NOMO-1 treated with dmso at 0.1 percent for 144 hours (cell line): ENCODE data around the gene WASL.
"Not testable (repeated sequence)": the region's sequence is repeated elsewhere in the genome, so short reads cannot be mapped to it uniquely, and the experiment has no call there.

Experiments
- DNase-seq: peaks from one replicate; lab custom pipeline; 2025; ENCODE audit not compliant: unreplicated experiment; lab: John Stamatoyannopoulos, UW

WASL gene

GRCh38 chr7:123734498-123734897 is 14.3 kb downstream of the WASL start:
- DNase-seq = no peak

- DNase-seq = no peak
Measured at GRCh38 chr7:123732413-123733091, 16.3 kb downstream of the WASL start.

- no peak for DNase-seq
Measured at GRCh38 chr7:123729218-123729578, 19.6 kb downstream of the WASL start.

- no peak for DNase-seq
Measured at GRCh38 chr7:123727071-123727837, 21.5 kb downstream of the WASL start.

GRCh38 chr7:123725586-123726171 is 23.1 kb downstream of the WASL start:
- no peak for DNase-seq

- no peak for DNase-seq
Measured at GRCh38 chr7:123724817-123725253, 24.0 kb downstream of the WASL start.

GRCh38 chr7:123723913-123724312 is 24.9 kb downstream of the WASL start:
- DNase-seq = no peak

GRCh38 chr7:123720527-123720926 is 28.3 kb downstream of the WASL start:
- DNase-seq = not testable (repeated sequence)

GRCh38 chr7:123719197-123719721 is 29.5 kb downstream of the WASL start:
- no peak for DNase-seq

- DNase-seq = no peak
Measured at GRCh38 chr7:123718773-123719172, 30.0 kb downstream of the WASL start.

- no peak for DNase-seq
Measured at GRCh38 chr7:123717689-123718088, 31.1 kb downstream of the WASL start.

- DNase-seq = no peak
Measured at GRCh38 chr7:123716877-123717276, 31.9 kb downstream of the WASL start.

GRCh38 chr7:123715799-123716198 is 33.0 kb downstream of the WASL start:
- no peak for DNase-seq

GRCh38 chr7:123715198-123715597 is 33.6 kb downstream of the WASL start:
- no peak for DNase-seq

GRCh38 chr7:123714296-123715080 is 34.3 kb downstream of the WASL start:
- DNase-seq = no peak

- DNase-seq = no peak
Measured at GRCh38 chr7:123712619-123713018, 36.2 kb downstream of the WASL start.

- DNase-seq = no peak
Measured at GRCh38 chr7:123711832-123712293, 36.9 kb downstream of the WASL start.

GRCh38 chr7:123710683-123711082 is 38.1 kb downstream of the WASL start:
- no peak for DNase-seq

- DNase-seq = no peak
Measured at GRCh38 chr7:123709525-123709924, 39.3 kb downstream of the WASL start.

- DNase-seq = no peak
Measured at GRCh38 chr7:123705211-123705901, 43.4 kb downstream of the WASL start.
